UCSD-AML1 (cell line): ENCODE results near the gene GOLGA8K.
"Not testable (repeated sequence)": the region's sequence is repeated elsewhere in the genome, so short reads cannot be mapped to it uniquely, and the experiment has no call there.

Experiments
- DNase-seq: peaks from one replicate; lab custom pipeline; 2025; ENCODE audit not compliant: unreplicated experiment; lab: John Stamatoyannopoulos, UW

The GOLGA8K gene

DNA sequence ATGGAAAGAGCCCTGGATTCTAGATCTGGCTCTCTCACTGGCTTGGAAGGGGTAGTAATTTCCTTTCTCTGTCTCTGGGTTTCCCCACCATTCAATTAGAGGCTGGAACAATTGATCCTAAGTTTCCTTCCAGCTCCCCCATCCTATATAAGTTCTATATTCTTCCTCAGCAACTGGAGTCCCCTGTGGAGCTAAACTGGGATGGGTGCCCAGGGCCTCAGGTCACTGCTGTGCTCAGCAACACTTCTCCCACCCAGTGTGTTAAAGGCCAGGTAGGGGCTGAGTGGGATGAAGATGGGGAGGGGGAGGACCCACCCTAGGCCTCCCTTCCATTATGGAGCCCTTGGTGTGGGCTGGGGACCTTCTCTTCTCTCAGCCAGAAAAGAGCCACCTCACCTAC lies 46.2 kb downstream of the GOLGA8K start:
- DNase-seq: not testable (repeated sequence)

DNA sequence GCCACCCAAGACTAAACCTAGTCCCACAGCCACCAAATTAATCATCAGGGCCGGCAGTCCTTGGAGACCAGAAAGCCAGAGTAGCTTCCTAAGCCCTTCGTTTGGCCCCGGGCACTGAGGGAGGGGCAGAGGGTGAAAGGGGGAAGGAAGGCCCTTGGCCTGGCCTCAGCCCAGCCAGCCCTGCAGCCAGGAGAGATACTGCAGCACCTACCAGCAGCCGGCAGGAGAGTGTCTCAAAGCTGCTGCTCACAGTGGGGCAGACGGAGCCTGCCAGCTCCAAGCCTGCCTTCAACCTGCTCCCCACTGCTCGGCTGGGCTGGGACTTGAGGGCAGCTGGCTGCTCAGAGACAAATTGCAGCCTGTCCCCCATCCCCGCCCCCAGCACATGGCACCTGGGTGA lies 50.3 kb downstream of the GOLGA8K start:
- not testable (repeated sequence) for DNase-seq

DNA sequence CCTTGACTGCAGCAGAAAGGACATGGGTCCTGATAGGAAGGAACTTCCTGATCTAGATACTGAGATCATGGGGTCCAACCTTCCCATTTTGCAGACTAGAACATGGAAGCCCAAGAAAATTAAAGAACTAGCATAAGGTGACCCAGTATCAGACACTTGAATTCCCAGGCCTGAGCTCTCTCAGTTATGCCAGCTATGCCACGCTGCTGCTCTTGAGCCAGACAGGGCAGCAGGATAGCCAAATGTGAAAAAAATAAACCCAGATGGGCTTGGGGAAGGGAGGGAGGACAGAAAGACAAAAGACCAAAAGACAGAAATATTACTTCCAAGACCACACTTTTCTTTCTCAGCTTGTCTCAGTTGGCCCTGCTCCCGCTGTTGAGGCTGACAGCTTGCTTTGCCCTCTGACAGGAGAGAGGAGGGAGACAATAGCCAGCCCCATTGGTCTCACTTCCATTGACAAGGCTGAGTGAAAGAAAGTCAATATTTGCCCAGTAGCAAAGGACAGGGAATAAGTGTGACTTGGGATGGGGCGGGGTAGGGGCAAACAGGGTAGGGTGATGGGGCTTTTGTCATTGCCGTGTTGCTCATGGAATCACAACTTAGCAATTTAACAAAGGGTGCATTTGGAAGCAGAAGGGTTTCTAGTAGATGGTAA lies 52.4 kb downstream of the GOLGA8K start:
- DNase-seq: not testable (repeated sequence)

DNA sequence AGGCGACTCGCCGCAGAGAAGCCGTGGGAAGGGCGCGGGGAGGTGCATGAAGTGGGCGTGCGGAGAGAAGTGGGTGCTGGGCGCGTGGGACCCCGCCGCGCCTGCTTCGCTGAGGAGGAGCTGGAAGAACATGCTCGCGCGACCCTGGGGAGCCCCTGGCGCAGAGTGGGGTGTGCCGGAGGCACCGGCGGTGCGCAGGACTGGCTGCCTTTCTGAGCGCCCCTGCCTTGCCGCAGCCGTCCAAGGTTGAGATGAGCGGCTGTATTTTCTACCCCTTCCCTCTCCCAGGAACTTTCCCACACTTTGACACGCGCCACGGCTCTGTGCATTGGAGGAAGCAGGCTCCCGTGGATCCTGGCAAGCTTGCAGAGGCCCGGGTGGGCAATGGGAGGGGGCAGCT lies 56.1 kb downstream of the GOLGA8K start:
- not testable (repeated sequence) for DNase-seq

DNA sequence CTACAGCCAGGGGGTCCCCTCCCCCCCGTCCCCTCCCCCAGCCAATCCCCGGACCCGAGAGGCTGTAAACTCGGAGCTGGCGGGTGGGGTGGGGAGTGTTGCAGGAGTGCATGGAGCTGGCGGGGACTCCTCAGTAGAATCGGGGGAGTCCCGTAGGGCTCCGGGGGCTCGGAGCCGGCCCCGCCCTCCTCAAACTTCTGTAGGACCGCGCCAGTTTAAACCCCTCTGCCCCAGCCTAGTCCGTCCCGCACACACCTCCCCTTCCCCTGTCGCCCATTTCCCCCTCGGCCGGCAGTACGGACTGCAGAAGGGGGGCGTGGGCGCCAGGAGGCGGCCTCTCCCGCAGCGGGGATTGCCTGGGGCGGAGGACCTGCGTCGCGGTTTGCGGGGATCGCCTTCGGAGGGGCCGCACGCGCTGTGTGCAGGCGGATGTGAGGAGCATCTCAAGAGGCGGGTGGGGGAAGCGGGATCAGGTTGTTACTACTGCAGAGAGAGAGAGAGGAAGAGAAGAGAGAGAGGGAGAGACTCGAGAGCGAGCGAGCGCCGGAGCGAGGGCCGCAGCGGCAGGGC lies 57.0 kb downstream of the GOLGA8K start:
- DNase-seq: not testable (repeated sequence)

DNA sequence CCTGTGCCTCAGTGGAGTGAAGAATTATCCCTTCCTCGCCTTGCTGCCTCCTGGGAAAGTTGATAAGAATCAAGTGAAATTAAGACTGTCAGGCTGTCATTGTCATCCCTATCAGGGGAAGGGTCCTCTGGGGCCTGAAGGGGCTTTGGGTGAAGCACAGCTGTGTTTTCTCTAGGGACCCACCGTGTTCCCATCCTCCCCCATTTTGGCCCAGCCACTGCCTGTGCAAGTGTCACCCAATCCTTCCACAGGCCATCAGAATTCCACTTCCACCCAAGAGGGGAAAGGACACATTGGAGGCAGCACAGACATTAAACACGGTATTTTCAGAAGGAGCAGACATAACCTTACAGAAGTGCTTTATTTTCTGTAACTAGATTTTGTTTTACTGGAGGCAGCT lies 59.2 kb downstream of the GOLGA8K start:
- DNase-seq: not testable (repeated sequence)
